ENCODE results near the gene RSPO4.
"Not testable (repeated sequence)": the region's sequence is repeated elsewhere in the genome, so short reads cannot be mapped to it uniquely, and the experiment has no call there.

Gene RSPO4

DNA sequence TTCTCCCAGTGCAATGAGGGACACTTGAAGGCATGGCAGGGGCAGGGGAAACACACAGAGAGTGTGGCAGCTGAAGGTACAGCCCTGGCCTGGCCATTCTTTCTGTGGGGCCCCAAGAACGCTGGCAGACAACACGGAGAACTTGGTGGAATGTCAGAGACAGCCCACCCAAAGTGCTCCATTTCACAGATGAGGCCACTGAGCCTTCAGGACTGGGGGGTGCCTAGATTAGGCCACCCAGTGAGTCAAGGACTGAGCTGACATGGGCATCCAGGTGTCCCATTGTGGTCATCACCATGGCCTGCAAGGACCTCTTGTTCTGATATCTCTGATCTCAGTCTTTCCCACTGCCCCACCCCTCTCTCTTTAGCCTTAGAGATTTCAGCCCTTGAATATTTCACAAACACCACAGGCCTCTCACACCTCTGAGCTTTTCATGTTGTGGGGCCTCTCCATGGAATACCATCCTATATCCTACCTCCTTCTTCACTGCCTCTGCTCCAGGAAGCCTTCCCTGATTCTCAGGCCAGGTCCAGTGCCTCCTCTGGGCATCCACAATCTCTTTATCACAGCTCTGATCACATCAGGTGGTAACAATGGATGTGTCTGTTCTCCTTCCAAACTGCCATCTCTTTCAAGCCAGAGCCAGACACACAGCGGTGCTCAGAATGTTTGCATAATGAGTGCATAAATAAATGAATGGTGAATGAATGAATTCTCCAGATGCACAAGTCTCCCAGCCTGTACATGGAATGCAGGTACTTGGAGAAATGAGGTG is 2.0 kb upstream of the RSPO4 start:
- no peak for DNase-seq

DNA sequence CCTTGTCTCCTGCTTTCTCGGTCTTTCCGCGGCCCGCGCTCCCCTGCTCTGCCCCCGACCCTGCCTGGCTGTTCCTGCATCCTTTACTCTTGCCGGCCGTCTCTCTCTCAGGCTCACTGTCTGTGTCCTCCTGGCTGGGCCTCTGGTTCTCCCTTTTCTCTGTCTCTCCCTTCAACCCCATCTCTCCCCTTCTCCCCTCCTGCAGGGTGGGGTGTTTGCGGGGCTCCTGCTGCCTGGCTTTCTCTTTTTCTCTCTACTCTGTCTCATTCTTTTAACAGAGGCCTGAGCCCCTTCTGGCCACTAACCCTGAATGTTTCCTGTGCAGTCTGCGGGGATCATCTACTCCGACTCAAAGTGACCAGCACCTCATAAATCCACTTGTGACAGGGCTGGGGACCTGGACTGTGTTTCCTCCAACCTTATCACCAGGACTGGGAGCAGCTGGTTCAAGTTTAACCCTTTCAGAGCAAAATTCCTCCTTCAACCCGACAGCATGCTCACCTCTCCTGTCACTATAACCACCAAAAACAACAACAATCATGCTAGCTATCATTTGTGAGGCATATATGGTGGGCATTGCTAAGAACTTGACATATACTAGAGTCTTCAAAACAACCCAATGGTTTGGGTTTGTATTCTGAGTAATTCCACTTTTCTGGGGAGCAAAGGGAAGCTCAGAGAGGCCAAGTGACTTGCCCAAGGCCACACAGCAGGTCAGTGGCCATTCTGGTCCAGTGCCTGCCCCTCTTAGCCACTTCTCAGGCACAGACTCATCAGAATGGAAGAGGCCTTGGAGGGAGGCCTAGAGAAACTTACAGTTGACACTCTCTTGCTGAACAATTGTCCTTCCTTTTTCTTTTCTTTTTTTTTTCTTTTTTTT is 811 bp upstream of the RSPO4 start:
- DNase-seq: peak in 1 of 2 experiments; percentile 4

DNA sequence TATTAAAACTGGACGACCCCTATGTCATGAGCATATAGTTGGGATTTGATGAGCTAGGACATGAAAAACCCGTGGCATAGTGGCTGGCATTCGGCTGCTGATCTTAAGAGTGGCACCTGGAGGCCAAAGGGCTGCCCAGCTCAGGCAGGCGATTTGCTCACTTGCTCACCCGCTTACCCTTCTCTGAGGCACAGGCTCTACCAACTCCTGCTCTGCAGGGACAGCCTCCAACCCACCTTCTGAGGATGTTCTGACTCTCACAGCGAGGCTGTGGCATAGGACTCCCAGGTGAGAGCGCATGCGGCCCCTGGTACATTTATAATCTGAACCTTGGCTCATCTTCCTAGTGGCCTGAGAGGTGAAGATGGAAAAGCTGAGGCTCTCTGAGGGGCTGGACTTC is 995 bp downstream of the RSPO4 start:
- DNase-seq: no peak

DNA sequence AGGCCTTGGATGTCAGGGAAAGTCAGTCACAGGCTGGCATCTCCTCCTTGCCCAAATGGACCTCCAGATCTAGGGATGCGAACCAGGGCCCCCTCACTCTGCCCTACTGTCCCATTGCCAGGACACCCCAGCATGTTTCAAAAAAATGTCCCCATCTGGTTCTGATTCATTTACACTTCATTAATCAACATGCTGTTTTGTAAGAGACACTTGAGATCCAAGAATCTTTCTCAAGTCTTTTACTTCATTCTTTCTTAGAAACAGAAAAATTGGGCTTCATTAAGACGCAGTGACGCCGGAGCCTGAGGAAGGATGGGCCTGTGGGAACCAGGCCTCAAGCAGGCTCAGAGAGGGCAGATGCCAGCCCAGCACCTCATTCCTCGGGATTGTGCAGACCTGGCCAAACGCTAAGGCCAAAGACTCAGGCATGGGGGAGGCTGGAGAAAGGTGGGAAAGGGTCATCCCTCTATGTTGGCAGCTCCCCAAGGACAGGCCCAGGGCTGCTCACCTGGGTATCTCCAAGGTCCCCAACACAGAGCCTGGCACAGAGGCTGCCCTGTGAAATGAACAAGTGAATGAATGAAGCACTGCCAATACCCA is 3.8 kb downstream of the RSPO4 start:
- DNase-seq: no peak

DNA sequence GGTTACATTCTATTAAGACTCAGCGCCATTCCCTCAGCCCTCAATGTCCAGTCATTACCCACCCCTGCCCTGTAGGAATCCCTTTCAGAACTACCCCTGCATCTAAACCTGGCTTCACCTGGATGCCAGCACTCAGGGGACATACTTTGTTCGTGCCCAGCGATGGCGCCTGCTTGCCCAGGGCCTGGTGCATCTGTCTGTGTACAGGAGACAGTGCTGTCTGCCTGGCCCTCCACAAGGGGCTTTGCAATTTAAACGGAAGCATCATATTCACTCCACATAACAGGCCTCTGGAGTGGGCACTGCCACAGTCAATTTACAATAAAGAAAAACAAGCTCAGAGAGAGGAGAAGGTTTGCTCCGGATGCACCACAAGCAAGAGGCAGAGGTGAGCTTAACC is 4.6 kb downstream of the RSPO4 start:
- DNase-seq: no peak

DNA sequence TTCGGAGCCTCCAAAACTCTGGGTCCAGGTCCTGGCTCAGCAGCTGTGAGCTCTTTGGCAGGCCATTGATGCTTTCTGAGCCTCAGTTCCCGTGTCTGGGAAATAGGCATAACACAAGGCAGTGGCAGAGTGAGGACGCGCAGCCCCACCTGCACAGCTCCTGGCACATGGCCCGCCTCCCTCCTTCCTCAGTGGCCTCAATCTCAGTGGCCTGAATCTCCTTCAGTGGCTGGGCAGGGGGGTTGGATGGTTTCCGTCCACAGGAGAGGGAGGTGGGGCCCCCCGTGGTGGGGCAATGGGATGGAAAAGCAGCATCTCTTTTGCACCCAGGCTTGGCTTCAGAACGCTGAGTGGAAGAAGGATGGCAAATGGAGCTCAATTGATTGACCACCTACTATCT is 5.1 kb downstream of the RSPO4 start:
- no peak for DNase-seq

DNA sequence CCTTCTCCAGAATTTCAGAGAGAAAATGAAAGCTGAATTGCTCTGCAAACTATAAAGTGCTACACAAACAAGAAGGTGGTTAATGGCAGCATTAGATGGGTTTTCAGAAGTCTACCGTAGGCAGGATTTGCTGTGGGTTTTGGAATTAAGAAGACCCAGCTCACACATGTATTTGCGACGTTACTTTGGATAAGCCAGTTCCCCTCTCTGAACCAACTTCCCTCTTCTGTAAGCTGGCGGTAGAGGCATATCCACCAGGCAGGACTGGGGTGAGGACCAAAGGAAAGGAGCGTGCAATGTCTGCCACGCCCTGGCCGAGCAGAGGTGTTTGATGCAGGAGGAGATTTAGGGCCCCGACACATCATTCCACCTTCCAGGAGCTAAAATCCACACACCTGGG is 6.9 kb downstream of the RSPO4 start:
- no peak for DNase-seq

DNA sequence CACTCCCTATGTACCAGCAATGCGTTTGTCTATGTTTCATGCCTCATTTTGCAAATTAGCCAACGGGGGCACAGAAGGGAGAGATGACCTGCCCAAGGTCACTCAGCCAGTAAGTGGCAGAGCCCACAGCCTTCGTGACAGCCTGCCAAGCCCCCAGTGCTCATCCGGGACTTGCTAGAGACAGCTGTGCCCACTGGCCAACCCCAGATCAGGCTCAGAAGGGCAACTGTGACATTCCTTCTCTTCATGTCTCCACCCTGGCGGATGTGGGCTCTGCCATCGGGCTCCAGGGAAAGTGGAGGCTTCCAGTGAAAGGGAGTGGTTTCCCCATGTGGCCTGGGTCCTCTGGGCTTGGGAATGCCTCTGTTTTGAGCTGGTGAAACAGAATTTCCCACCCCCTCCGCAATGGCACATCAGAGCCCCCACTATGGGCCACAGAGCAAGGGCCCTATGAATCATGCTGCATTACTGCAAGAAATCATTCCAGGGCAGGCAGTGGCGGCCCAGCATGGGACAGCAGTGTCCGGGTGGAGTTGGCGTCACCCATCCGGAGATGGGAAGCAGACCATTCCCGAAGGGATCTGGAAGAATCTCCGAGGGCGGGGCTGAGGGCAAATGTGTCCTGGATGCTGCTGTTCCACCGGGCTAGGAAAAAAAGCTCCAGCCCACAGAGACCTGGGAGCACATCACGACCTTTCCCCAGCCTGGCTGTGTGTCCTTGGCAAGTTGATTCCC is 9.1 kb downstream of the RSPO4 start:
- DNase-seq: no peak

DNA sequence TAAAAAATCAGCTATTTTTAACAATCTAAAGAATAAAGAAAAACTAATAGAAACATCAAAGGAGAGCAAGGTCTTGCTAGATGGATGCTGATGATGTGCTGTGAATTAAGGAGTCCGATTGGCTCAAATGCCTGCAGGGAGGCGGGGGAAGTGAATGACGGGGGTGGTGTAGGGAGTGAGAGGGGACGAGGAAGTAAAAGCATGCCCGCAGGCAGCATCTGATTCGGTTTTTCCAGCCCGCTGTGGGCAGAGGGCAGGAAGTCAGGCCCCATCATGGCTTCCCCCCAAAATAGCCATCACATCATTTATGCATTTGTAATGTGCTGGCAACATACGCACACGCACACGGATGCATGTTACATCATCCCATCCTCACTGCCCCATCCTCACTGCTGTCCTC is 10.3 kb downstream of the RSPO4 start:
- no peak for DNase-seq

DNA sequence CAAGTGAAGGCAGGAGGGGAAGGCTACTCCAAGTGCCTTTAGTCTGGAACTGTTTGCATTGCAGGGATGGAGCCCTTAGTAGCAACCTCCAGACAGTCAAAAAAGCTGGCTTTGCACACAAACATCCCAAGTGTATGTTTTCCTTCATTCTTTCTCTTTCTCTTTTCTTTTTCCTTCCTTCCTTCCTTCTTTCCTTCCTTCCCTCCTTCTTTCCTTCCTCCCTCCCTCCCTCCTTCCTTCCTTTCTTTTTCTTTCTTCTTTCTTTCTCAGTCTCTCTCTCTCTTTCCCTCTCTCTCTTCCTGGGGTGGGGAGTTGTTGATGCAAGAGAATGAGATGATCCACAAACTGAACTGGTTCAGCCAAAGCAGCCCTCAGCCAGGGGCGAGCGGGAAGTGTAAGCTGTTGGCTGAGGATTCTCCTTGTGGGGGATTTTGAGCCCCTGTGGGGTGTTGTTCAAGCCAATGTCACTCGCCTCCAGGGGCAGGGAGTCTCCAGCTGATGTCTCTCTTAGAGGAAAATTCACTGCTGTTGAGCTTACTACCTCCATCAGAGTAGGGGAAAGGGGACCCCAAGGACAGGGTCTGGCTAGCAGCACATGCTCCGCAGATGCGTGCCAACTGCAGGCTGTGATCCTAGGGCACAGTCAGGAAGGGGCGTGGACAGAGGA is 11.7 kb downstream of the RSPO4 start:
- DNase-seq: no peak

DNA sequence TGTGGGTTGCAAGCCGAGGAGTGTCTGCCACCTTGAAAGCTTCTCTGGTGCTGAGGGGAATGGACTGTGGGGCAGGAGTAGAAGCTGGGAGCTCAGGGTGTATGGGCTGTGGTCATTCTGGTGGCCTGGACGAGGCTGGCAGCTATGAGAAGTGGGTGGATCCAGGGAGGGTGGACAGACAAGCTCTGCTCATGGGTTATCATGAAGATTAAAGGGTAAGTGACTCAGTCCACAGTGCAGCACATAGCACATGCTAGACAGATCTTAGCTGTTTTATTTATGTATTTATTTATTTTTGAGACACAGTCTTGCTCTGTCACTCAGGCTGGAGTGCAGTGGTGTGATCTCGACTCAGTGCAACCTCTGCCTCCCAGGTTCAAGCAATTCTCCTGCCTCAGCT is 13.8 kb downstream of the RSPO4 start:
- no peak for DNase-seq

DNA sequence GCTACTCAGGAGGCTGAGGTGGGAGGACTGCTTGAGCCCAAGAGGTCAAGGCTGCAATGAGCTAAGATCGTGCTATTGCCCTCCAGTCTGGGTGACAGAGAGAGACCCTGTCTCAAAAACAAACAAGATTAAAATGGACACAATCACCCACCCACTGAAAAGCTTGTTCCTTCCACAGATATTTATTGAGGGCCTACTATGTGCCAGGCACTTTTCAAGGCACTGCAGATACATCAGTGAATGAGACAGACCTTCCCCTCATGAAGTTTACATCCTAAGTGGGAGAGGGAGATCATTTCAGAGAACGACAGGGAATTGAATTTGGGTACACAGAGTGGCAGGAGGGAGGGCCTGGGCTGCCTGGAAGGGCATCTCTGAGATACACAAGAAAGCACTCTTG is 14.4 kb downstream of the RSPO4 start:
- DNase-seq: no peak

DNA sequence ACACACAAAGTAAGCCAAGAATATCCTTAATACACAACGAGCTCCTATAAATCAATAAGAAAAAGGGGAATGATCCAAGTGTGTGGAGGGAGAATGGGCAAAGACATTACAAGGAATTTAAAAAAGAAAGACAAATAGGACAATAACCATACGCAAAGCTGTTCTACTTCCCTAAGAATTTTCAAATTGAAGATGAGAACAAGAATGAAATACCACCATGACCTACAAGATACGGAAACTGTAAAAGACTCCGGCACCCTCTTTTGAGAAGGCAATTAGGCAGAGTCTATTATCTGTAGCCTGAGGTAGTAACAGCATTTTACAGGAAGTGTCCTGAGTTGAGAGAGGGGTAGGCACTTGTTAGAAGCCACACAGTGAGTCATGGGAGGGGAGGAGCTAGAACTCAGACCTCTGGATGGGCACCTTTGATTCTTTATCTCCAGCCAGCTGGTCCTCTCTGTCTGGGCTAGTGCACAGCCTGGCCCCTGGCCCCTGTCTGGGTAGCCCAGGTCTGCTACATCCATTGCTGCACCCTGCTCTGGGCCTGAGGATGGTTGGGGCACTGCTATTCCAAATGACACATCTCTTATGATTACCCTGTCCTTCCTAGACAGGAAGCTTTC is 15.3 kb downstream of the RSPO4 start:
- no peak for DNase-seq

DNA sequence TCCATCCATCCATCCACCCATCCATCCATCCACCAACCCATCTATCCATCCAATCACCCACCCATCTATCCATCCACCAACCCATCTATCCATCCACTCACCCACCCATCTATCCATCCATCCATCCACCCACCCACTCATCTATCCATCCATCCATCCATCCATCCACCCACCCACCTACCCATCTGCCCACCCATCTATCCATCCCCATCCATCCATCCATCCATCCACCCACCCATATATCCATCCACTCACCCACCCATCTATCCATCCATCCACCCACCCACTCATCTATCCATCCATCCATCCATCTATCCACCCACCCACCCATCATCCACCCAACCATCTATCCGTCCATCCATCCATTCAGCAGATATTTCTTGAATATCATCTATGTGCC is 17.1 kb downstream of the RSPO4 start:
- not testable (repeated sequence) for DNase-seq

DNA sequence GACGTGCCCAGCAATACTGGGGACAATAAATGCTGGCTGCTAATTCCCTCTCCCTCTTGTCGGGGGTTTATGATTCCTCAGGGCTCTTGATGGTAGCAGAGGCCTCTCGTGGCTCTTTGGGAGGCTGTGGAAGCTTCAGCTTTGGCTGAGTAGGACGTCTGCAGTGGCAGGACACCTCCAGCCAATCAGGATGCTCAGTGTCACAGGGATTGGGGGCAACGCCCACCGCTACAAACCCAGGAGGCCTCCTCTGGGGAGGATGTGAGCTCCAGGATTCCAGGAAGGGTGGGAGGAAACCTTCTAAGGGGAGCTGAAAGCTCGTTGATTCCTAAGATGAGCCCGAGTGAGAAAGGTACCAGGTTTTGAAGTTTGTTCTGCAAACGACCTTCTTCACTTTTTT is 19.4 kb downstream of the RSPO4 start:
- no peak for DNase-seq

DNA sequence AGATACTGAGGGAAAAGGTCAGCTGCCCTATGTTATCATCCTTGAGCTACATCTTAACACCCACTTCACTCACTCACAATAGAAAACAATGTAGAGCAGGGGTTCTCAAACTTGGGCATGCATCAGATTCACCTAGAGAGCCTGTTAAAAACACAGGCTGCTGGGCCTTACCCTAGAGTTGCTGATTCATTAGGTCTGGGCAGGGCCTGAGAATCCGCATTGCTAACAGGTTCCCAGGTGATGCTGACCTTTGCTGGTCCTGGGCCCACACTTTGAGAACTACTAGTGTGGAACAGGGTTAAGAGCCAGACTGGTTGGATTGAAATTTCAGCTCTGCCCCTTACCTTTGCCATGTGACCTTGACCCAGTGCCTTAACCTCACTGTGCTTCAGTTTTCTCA is 25.1 kb downstream of the RSPO4 start:
- DNase-seq: no peak

DNA sequence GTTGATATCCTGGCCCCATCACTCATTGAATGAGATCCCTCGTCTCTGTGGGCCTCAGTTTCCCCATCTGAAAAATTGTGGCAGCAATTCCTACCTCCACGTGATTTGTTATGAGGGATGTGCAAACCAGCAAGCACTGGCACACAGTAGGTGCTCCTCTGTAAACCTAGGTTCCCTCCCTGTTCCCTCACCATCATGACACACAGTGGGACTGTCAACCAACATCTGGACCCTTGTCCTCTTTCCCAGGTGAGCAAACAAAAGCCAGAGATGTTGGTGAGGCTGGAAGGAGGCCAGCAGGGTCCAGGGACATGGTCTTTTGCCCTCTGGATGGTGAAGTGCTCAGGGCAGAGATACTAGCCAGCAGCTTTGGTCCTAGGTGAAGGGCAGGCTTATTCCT is 26.1 kb downstream of the RSPO4 start:
- DNase-seq: no peak

DNA sequence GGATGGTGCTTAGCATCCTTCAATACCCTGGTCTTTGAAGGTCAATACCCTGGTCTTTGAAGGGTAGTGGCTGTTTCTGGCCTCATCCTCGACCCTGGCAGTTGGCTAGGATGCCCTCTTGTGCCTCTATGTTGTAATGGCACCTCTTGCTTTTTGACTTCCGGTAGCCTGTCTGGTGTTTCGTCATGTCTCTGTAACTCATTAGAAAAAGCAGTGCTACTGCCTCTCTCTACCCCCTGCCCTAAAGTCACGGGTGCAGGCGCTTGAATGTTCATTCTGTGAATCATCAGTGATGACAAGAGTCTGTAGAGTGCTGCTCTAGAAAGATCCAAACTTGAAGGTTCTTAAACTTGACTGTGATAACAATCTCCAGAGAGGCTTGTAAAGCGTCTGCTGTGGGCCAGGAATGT is 28.3 kb downstream of the RSPO4 start:
- peak in 1 of 2 experiments; percentile 44 for DNase-seq

DNA sequence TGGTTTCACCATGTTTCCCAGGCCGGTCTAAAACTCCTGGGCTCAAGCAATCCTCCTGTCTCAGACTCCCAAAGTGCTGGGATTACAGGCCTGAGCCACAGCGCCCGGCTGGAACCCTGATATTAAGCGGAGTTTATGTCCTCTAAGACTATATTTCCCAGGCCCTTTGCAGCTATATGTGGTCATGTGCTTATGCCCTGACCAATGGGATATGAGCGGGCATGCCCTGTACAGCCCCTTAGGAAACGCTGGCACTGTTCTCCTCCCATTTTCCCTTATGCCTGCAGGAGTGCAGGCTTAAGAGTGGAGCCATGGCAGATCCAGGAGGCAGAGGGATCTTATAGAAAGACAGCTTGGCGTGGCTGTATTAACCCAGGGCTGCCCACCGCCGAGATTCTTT is 29.9 kb downstream of the RSPO4 start:
- DNase-seq: no peak

DNA sequence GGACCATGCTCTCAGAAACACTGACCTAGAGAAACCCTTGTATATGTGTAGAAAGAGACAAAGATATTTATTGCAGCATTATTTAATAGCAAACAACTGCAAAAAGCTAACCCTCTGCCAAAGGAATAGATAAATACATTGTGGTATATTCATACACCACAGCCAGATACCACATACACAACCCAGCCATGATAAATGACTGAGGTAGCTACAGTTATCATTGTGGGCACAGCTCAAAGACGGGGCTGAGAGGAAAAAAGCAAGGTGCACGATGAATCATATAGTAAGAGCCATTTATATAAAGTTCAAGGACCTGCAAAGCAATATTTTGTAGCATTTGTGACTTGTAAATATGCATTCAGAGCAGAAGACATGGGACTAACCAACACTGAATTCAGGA is 30.8 kb downstream of the RSPO4 start:
- no peak for DNase-seq

DNA sequence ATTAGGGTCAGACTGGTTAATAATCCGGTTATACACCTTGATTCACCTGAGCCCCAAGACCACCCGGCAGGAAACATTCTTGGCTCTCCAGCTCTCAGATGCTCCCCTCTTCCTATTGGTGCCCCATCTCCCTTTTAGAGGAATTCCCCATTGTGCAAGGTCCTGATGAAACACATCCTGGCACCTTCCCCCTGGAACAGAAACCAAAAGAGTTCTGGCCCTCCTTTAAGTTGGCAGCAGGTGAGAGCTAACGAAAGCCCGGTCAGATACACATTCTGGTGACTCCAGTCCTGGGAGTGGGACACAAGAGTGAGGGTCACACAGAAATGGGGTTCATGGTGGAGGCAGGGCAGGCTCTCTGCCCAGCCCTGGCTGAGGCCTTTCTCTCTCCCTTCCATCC is 32.2 kb downstream of the RSPO4 start:
- DNase-seq: no peak
